Kasumi-1 (cell line): ENCODE data around the gene SOD3.

Experiments
- DNase-seq, 2 experiments: peaks; one replicate each; lab custom pipeline; 2025; lab: John Stamatoyannopoulos, UW

Gene SOD3

DNA sequence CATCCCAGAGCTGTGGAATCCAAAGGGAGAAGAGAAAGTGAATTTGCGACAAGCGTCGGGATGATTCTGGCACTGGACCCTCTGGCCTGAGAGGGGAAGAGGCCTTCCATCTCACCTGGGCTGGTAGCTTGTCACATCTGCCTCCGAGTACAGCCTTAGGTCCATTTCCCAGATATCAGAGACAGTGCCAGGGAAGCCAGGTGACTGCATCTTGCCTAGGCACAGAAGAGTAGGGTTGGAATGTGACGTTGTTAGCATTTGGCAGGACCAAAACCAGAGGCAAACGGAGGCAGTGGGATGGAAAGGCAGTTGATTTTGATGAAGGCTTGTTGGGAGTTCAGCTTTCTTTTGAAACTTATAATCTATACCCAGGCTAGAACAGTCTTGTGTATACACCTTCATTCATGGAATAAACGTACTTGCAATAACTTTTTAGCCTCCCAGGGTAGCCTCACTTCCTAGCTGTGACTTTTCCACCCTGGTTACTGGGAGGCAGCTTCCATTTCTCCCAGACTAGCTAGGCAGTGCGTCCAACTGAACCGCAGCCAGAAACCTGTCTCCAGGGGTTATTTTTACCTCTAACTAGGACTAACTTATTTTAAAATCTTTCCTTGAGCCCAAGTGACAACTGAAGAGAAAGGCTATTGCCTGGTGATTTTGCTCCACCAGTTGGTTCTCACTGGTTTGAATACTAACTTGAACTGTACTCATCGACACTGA lies 5.9 kb downstream of the SOD3 start:
- no peak for DNase-seq

- DNase-seq, result no peak
Observed at GRCh38 chr4:24802648-24803047, 7.3 kb downstream of the SOD3 start.

DNA sequence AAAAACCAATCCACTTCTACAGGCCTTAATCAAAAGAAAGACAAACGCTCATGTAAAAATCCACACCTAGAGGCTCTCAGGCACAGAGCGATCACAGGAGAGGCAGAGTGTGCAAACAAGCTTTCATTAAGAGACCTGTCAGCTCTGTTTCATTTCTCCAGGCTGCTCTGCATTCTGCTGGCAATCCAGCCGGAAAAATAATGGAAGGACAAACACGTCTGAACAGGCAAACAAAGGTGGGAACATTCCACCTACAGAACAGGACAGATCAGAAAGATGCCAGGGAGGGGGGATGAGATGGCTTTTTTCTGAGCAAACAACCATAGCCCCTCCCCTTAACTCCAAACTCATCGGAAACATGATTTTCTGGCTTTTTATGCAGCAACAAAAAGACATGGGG lies 9.7 kb downstream of the SOD3 start:
- no peak for DNase-seq

DNA sequence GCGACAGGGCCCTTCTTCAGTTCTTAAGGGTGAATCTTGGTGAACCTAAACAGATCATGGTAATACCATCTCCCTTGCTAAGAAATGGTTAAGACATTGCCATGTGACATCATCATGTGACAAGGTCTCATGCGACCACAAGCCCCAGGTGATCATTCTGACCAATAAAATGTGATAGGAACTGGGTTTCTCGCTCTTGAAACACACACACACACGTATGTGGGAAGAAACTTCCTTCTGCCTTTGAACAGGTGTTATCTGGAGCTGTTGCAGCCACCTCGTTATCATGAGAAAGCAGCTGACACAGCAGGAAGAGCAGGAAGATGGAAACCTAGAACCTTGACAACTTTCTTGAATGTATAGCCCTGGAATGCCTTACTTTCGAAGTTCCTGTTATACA lies 10.2 kb downstream of the SOD3 start:
- no peak for DNase-seq

GRCh38 chr4:24806206-24806990 lies 11.0 kb downstream of the SOD3 start:
- DNase-seq, result no peak

- DNase-seq, result no peak
Observed at GRCh38 chr4:24807611-24808010, 12.2 kb downstream of the SOD3 start.

GRCh38 chr4:24808261-24808660 lies 12.9 kb downstream of the SOD3 start:
- DNase-seq, result no peak

DNA sequence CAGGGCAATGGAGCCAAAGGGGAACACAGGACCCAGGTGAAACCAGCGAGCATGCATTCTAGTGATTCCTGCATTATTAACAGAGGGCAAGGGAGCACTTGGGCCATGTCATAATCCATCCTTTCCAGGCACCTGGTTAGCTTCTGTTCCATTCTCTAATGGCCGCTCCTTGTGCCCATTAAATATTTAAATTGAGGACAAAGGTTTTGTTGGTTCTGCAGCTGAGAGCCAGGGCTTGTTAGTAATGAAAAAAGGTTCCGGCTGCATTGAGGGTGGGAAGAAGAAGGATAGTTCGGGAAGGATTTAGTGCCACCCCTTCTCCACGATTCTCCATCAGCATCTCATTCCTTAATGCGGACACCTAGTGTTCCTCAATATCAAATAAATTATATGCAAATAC lies 13.6 kb downstream of the SOD3 start:
- DNase-seq, result no peak

GRCh38 chr4:24809376-24809775 lies 14.0 kb downstream of the SOD3 start:
- no peak for DNase-seq

- DNase-seq, result no peak
Observed at GRCh38 chr4:24809815-24810405, 14.5 kb downstream of the SOD3 start.

- no peak for DNase-seq
Observed at GRCh38 chr4:24810871-24811631, 15.7 kb downstream of the SOD3 start.

DNA sequence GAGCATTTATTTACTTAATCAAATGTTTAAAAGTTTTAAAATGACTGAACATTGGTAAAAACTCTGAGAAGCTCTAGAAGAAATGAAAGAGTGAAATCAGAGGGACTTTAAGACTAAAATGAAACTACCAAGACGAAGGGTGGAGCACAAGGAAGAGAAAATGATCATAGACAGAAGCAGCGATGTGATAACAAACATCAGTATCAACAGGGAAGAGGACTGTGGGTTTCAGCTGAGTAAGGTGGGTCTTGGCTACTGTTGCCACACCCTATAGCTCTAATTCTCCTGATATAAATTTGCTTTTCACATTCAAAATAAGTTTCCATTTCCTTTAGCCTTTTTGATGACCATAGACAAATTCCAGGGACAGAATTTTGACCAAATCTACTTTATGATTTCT lies 18.4 kb downstream of the SOD3 start:
- DNase-seq, result no peak

DNA sequence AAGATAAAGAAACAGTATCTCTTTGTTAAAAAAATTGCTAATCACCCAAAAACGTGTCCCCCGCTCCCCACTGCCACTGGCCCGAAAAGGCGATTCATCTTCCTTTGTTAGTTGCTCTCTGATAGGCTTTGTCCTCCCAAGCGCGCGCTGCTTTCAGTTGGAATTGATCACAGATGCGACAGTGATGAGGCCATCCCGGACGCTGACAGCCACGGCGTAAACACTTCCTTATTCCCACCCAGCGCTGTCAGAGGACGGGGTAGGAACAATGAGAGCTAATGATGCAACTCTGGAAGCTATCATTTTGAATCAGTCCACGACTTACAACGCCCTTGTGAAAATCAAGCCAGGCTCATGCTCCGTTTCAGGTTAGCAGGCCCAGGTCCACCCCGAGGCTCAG lies 21.4 kb downstream of the SOD3 start:
- DNase-seq, result no peak

- no peak for DNase-seq
Observed at GRCh38 chr4:24820541-24820940, 25.2 kb downstream of the SOD3 start.

GRCh38 chr4:24824720-24825119 lies 29.3 kb downstream of the SOD3 start:
- DNase-seq, result no peak

DNA sequence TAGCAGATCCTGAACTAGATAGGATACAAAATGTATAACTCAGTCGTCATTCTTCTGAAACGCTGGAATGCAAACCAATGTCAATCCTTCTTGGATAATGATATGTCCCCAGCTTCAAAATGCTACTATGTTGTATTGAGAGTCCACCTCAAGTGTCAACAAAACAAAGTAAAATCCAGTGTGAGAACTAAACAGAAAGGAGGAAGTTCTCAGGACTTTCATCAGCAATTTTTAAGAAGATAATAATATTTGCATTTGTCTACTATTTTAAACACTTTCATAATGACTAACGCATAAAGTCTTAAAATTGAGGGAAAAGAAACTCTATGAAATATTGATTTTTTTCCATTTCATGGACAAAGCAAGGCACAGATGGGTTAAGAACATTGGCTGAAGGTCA lies 36.3 kb downstream of the SOD3 start:
- DNase-seq, result no peak

DNA sequence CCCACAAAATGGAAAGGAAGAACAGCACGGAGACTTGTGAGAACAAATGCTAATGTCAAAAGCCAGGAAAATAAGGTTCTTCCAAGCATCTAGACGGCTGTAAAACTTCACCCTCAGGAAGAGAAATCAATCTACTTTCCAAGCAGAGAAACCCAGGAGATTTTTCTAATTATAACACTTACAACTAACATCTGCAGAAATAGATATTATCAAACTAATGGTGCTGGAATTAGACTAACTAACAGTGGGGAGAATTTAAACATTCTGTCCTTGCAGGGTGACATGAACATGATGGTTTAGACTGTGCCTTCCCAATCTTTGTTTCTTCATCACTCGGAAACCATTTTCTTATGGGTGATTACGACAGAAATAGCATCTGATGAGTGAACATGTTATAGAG lies 40.3 kb downstream of the SOD3 start:
- DNase-seq, result no peak

GRCh38 chr4:24836661-24837242 lies 41.4 kb downstream of the SOD3 start:
- DNase-seq, result no peak

GRCh38 chr4:24837336-24837735 lies 42.0 kb downstream of the SOD3 start:
- no peak for DNase-seq

DNA sequence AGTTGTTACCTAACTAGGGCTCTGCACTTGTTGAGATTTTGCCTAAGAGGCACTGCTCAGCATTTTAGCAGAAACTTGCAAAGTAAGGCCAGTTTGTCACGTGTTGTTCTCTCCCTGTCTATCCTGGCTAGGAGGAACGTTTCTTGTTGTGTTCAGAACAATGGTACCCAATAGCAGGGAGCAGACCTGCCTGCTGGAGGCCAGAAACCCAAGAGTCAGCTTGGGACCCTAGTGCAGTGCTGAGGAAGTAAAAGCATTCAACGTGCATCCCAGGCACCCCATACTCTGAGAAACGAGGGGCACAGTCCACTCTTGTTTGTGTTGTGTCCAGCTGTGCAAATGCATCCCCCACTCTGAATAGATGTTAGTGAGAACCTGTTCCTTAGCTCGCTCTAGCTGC lies 42.4 kb downstream of the SOD3 start:
- DNase-seq, result no peak

DNA sequence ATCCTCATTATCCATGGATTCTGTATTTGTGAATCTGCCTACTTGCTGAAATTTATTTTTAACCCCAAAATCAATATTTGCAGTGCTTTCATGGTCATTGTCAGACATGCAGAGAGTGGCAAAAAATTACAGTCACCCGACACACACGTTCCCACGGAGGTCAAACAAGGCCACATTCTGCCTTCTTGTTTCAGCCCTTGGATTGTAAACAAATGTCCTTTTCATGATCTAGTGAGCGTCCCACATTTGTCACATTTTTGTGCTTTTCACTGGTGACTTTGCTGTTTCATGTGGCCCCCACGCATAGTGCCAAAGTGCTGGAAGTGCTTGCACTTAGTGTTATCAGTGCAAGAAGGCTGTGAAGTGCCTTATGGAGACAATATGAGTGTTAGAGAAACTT lies 45.0 kb downstream of the SOD3 start:
- no peak for DNase-seq
